ENCODE measurements around the gene GIPC3. TPM values are rescaled to one million over a fixed set of nuclear protein-coding genes. Genes with fewer than 3 reads are reported as not detected.
A peak's percentile ranks its signal among the peaks of the same experiment; 100 is the strongest.
"Not testable (repeated sequence)": the region's sequence is repeated elsewhere in the genome, so short reads cannot be mapped to it uniquely, and the experiment has no call there.

Gene GIPC3
- total RNA-seq, 1 donor = under 0.01 TPM

DNA sequence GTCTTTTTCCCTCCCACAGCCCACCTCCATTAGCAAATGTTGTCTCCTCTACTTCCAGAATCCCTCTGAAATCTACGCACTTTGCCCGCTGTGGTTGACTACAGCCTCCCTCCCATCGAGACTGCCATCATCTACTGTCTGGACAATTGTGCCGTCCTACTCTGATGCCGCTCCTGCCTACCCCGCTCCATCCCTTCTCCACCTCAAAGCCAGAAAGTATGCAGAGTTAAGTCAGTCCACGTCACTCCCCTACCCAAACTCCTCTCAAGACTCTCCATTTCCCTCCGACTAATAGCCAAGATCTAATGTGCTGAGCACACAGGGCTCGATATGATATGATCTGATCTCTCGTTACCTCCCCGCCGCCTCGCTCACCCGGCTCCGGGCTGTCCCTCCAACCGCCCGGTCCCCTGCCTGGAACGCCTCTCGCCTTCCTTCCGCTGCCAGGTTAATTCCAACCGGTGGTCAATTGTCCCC lies 40.8 kb downstream of the GIPC3 start:
- Histone ChIP-seq H3K4me1 (ENCODE audit: insufficient read depth, low read length) (peaks cover 12% of the 10 kb centered on the region), H3K79me2 (ENCODE audit: insufficient read depth, low read length) (peaks cover 31% of the 10 kb centered on the region), H3K27me3 (ENCODE audit: insufficient read depth, low read length) (no peaks in the 10 kb centered on the region), H3K4me2 (ENCODE audit: insufficient read depth, low read length) (peak overlapping the region; percentile 100), H2AFZ (ENCODE audit: low read length) (peak overlapping the region; percentile 81), H3K27ac (ENCODE audit: low read depth, low read length) (peak overlapping the region; percentile 91), H3K36me3 (ENCODE audit: insufficient read depth, low read length) (peaks cover 5% of the 10 kb centered on the region), H4K20me1 (ENCODE audit: insufficient read depth, low read length) (peaks cover 14% of the 10 kb centered on the region), H3K9me3 (ENCODE audit: low read depth, low read length) (no peaks in the 10 kb centered on the region), H3K4me3 (ENCODE audit: insufficient read depth, low read length) (peak overlapping the region; percentile 94)
- no peak for TF ChIP-seq CTCF (IDR thresholded peaks at IDR 0.05; ENCODE audit: extremely low read depth, low read depth, low read length)
- peak; percentile 93 for DNase-seq (ENCODE audit: insufficient read length, low spot score, missing footprints)

- H3K79me2 ChIP-seq (ENCODE audit: insufficient read depth, low read length) = peaks cover 31% of the 10 kb centered on the region
- H3K4me2 ChIP-seq (ENCODE audit: insufficient read depth, low read length) = peak within 1 kb of the TSS; percentile 100
- TF ChIP-seq CTCF (IDR thresholded peaks at IDR 0.05; ENCODE audit: extremely low read depth, low read depth, low read length) = no peak
- H3K27me3 ChIP-seq (ENCODE audit: insufficient read depth, low read length) = no peaks in the 10 kb centered on the region
- H3K27ac ChIP-seq (ENCODE audit: low read depth, low read length) = peak within 1 kb of the TSS; percentile 91
- peaks cover 12% of the 10 kb centered on the region for H3K4me1 ChIP-seq (ENCODE audit: insufficient read depth, low read length)
- no peaks in the 10 kb centered on the region for H3K9me3 ChIP-seq (ENCODE audit: low read depth, low read length)
- DNase-seq (ENCODE audit: insufficient read length, low spot score, missing footprints) = peak; percentile 100
- peaks cover 14% of the 10 kb centered on the region for H4K20me1 ChIP-seq (ENCODE audit: insufficient read depth, low read length)
- H3K4me3 ChIP-seq (ENCODE audit: insufficient read depth, low read length) = peak within 1 kb of the TSS; percentile 94
- peak within 1 kb of the TSS; percentile 81 for H2AFZ ChIP-seq (ENCODE audit: low read length)
- peaks cover 5% of the 10 kb centered on the region for H3K36me3 ChIP-seq (ENCODE audit: insufficient read depth, low read length)
Observed at GRCh38 chr19:3626473-3627350, 41.4 kb downstream of the GIPC3 start, which contains the start of gene CACTIN. Gene CACTIN, minus strand, starts transcription at chr19:3626790. Its CDS starts 28 bp downstream, at chr19:3626762.

- Histone ChIP-seq H2AFZ (ENCODE audit: low read length) (no peak overlapping the region), H3K27ac (ENCODE audit: low read depth, low read length) (no peak overlapping the region), H3K4me2 (ENCODE audit: insufficient read depth, low read length) (peak overlapping the region; percentile 100), H3K36me3 (ENCODE audit: insufficient read depth, low read length) (peaks cover 4% of the 10 kb centered on the region), H4K20me1 (ENCODE audit: insufficient read depth, low read length) (peaks cover 14% of the 10 kb centered on the region), H3K4me3 (ENCODE audit: insufficient read depth, low read length) (peak overlapping the region; percentile 94), H3K9me3 (ENCODE audit: low read depth, low read length) (no peaks in the 10 kb centered on the region), H3K4me1 (ENCODE audit: insufficient read depth, low read length) (peaks cover 12% of the 10 kb centered on the region), H3K27me3 (ENCODE audit: insufficient read depth, low read length) (no peaks in the 10 kb centered on the region), H3K79me2 (ENCODE audit: insufficient read depth, low read length) (peaks cover 31% of the 10 kb centered on the region)
- DNase-seq (ENCODE audit: insufficient read length, low spot score, missing footprints) = no peak
- TF ChIP-seq CTCF (IDR thresholded peaks at IDR 0.05; ENCODE audit: extremely low read depth, low read depth, low read length) = no peak
Observed at GRCh38 chr19:3627351-3627723, 42.1 kb downstream of the GIPC3 start.

- H3K36me3 ChIP-seq (ENCODE audit: insufficient read depth, low read length); H3K9me3 ChIP-seq (ENCODE audit: low read depth, low read length); H2AFZ ChIP-seq (ENCODE audit: low read length); H3K4me2 ChIP-seq (ENCODE audit: insufficient read depth, low read length); H3K27me3 ChIP-seq (ENCODE audit: insufficient read depth, low read length); H3K27ac ChIP-seq (ENCODE audit: low read depth, low read length); H3K4me3 ChIP-seq (ENCODE audit: insufficient read depth, low read length); DNase-seq (ENCODE audit: insufficient read length, low spot score, missing footprints): not testable (repeated sequence)
- H4K20me1 ChIP-seq (ENCODE audit: insufficient read depth, low read length) = peaks cover 14% of the 10 kb centered on the region
- peaks cover 12% of the 10 kb centered on the region for H3K4me1 ChIP-seq (ENCODE audit: insufficient read depth, low read length)
- peaks cover 27% of the 10 kb centered on the region for H3K79me2 ChIP-seq (ENCODE audit: insufficient read depth, low read length)
Observed at GRCh38 chr19:3628766-3629165, 43.5 kb downstream of the GIPC3 start.
